Activated CD8-positive, alpha-beta memory T cell treated with anti-CD3 and anti-CD28 coated beads for 48 hours (primary cell): ENCODE data around the gene MPIG6B.

Source experiments
- DNase-seq, 3 experiments: peaks; one replicate each; pipeline ENCODE4 v3.0.0-alpha.2; 2020; ENCODE audit warnings: low read depth in 2 of 3, low spot score in 2 of 3

MPIG6B gene

DNA sequence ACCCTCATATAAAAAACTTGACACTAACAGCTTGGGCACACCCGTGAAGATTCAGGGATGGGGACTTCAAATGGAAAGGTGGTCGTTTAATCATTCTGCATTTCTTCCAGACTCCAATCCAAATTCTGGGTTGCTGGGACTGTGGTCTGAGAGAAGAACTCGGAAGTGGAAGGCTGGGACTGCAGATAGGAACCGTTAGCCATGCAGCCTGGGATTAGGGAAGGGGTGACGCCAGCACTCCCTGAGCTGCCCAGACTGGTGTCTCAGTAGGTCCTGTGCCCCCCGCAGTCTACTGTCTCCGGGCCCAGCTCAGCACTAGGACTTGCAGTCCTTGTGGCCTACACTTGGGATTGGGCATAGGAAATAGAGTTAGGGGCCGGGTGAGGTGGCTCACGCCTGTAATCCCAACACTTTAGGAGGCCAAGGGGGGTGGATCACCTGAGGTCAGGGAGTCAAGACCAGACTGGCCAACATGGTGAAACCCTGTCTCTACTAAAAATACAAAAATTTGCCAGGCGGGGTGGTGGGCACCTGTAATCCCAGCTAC lies 13.7 kb downstream of the MPIG6B start:
- DNase-seq = no peak

- DNase-seq = no peak
These were observed 14.3 kb downstream of the MPIG6B start for GRCh38 chr6:31737315-31737990.

DNA sequence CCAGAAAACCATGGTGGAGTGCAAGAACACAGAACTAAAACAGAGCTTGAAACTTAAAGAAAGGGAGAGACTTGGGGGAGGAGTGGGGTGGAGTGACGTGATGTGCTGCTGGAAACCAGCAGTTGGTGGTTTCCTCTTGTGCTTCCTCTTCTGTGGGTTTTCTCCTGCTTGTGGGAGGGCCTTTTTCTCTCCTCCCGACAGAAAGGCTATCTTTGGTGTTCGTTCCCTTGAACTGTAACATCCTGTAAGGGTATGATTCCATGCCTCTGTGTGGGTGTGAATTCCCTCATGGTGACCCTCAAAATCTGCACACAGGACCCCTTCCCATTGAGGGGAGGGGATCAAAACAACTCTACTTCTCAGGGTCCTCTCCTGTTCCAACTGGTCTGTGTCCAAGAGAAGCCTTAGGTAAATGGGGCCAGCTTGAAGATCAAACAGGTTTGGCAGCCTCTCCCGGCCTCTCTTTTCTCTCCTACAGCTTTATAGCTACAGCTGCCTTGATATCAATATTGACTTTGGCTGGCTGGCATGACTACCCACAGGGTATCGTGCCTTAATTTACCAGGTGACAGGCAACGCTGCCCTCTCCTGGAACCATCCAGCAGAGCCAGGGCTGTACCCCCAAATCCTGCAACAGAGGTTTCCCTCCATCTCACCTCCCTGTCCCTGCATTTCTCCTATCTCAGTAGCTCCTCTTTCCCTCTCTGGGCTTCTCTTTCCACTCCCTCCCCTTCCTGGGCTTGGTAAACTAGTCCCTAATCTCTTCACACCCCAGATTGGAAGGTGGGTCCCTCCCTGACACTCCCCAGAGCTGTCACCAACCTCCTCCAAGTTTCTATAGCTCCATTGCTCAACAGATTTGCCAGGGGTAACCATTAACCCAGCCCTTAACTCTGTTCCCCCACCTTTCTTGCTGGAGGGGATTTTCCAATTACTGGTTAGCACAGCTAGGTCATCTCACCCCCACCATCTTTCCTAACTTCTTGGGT lies 15.1 kb downstream of the MPIG6B start:
- DNase-seq = no peak

DNA sequence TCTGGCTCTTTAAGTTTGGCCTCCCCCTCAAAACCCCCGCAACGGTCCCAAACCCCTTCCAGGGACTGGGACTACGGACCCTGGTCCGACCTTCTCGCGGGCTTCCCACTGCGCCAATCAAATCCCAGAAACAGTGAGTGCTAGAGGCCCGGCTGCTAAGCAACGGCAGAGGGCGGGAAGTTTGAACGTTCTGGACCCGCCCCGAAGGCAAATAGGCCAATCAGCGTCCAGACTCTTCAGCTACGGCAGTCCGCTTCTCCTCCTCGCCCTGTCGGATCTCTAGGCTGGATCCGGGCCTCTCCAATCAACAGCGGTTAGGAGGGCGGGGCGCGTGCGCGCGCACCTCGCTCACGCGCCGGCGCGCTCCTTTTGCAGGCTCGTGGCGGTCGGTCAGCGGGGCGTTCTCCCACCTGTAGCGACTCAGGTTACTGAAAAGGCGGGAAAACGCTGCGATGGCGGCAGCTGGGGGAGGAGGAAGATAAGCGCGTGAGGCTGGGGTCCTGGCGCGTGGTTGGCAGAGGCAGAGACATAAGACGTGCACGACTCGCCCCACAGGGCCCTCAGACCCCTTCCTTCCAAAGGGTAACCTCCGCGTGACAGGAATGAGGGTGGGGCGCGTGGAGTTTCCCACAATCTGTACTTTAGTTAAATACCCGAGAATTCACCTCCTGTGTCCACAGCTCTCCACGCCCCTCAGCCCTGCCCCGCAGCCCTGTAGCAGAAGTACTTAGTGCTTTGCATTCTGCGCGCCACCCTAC lies 16.6 kb downstream of the MPIG6B start, which contains the start of gene MSH5:
TSS of gene MSH5 (plus strand) at position 367 of the 758 bp plus-strand sequence. CDS start 462 bp downstream, outside the sequence.
- peak; percentile 86 to 96 (median 89) for DNase-seq

GRCh38 chr6:31740397-31741223 lies 17.4 kb downstream of the MPIG6B start:
- DNase-seq = no peak

- DNase-seq = no peak
These were observed 18.6 kb downstream of the MPIG6B start for GRCh38 chr6:31741815-31742214.

DNA sequence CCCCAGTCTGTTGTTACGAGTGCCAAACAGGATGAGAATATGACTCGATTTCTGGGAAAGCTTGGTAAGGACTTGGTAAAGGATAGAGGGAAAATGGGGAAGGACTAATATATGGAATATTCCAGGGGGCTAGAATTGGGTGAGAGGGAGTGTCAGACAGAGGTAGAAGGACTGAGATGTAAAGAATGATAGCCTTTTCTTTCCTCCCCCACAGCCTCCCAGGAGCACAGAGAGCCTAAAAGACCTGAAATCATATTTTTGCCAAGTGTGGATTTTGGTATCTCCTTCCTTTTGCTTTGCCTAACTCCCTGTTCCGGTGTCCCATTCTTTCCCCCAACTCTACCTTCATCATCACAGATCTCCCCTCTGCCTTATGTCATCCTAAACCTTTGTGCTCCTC lies 19.7 kb downstream of the MPIG6B start:
- DNase-seq = no peak

- DNase-seq = no peak
These were observed 21.2 kb downstream of the MPIG6B start for GRCh38 chr6:31744422-31744821.

DNA sequence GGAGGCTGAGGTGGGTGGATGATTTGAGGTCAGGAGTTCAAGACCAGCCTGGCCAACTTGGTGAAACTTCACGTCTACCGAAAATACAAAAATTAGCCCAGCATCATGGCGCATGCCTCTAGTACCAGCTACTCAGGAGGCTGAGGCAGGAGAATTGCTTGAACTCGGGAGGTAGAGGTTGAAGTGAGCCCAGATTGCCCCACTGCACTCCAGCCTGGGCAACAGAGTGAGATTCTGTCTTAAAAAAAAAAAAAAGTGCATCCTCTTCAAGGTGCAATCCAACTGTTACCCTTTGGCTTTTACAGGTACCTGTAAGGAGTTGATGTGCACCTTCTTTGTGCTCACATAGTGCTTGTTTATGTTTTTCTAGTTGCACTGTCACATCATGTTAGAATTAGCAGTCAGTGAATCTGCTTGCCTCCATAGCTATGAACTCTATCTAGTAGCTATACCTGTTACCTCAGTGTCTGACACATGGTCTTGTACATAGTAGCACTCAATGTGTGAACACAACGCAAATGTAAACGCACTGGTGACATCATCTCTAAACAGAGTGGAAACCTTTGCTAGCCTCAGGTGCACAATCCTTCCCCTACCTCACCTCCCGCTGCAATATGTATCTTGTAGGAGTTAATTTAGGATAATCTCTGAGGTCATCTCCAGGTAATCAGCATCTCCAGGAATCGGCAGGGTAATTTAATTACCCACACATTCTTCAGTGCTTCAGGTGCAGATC lies 26.3 kb downstream of the MPIG6B start:
- no peak for DNase-seq

GRCh38 chr6:31750411-31751022 lies 27.3 kb downstream of the MPIG6B start:
- no peak for DNase-seq

DNA sequence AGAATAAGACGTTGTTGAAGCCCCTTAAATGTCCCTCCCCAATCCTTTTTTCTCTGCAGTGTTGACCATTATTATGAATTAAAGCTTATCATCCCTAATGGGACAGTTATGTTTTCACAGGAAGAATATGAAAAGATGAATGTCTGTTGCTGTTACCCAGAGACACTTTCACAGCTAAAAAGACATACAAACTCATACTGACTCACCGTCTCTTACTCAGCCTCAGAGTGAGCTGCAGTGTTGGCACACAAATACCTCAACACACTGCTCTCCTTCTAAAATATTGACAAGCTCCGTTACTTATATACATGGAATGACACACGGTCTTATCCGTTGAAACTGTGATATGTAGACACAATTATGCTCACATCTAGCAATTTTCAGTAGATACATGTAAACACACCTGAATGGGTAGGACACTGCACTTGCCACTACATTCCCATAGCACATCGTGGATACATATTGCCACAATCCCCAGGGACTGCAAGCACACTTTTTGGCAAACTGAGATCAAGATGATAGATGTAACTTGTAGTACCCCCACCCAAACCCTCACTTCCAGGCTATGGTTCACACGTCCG lies 29.7 kb downstream of the MPIG6B start:
- no peak for DNase-seq

- DNase-seq = no peak
These were observed 35.1 kb downstream of the MPIG6B start for GRCh38 chr6:31758281-31758680.

- DNase-seq = no peak
These were observed 37.6 kb downstream of the MPIG6B start for GRCh38 chr6:31760790-31761189.

DNA sequence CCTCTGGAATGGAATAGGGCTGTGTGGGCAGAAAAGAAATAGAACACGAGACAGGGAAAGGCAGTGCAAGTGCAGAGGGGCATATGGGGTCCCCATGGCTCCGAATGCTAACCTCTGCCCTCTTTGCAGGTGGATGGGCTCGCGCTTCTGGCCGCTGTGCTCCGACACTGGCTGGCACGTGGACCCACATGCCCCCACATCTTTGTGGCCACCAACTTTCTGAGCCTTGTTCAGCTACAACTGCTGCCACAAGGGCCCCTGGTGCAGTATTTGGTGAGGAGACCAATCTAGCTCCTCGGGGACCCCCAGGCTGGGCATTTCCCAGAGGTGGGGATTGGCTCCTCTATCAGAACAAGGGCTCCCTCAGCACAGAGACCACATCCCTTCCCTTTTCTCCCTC lies 38.2 kb downstream of the MPIG6B start:
- DNase-seq = no peak

DNA sequence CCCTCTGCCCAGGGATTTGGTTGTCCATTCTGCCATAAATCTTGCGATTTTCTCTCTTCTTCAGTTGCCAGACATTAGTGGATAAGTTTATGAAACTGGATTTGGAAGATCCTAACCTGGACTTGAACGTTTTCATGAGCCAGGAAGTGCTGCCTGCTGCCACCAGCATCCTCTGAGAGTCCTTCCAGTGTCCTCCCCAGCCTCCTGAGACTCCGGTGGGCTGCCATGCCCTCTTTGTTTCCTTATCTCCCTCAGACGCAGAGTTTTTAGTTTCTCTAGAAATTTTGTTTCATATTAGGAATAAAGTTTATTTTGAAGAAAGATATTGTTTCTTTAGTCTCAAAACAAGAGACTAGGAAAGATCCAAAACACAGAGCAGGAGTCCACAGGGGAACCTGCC lies 39.2 kb downstream of the MPIG6B start, which contains the start of gene SAPCD1:
TSS of gene SAPCD1 (plus strand) at position 301 of the 400 bp plus-strand sequence. CDS start 399 bp downstream, outside the sequence.
- DNase-seq = no peak

GRCh38 chr6:31762878-31763618 lies 39.9 kb downstream of the MPIG6B start:
- no peak for DNase-seq

- no peak for DNase-seq
These were observed 40.4 kb downstream of the MPIG6B start for GRCh38 chr6:31763619-31763940.

DNA sequence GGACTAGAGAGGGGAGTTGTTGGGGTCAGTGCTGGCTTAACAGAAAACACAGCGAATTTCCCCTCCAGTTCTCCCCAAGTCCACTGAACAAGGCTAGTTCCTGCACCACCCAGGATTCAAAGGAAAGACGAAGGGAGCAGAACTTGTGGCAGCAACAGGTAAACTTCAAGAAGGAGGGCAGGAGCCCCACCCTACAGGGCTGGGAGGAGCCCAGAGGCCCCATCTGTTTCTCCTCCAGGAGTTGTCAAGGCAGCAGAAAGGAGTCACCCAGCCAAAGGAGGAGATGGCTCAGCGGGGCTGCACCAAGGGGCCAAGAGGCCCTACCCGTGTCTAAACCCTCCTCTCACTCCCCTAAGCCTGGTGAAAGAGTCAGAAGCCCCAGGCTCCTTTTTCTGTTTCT lies 41.0 kb downstream of the MPIG6B start:
- DNase-seq = no peak
